GM21528 (cell line): ENCODE measurements around the gene USE1.

Experiments used
- ATAC-seq: cut with Tn5 transposase; IDR thresholded peaks from one replicate; pipeline ENCODE4 v1.9.1; 2021; ENCODE audit warnings: mild to moderate bottlenecking, moderate library complexity; ENCODE audit not compliant: unreplicated experiment, low FRiP score

The USE1 gene

GRCh38 chr19:17254636-17255035 lies 39.5 kb downstream of the USE1 start:
- ATAC-seq = no peak

GRCh38 chr19:17255150-17255621 lies 40.0 kb downstream of the USE1 start:
- no peak for ATAC-seq

- no peak for ATAC-seq
Observed at GRCh38 chr19:17256130-17256529, 41.0 kb downstream of the USE1 start.

GRCh38 chr19:17259118-17259780 lies 44.1 kb downstream of the USE1 start:
- no peak for ATAC-seq

GRCh38 chr19:17259934-17260333 lies 44.8 kb downstream of the USE1 start:
- no peak for ATAC-seq

- ATAC-seq = peak; percentile 54
Observed at GRCh38 chr19:17260842-17261325, 45.7 kb downstream of the USE1 start.

- ATAC-seq = no peak
Observed at GRCh38 chr19:17262557-17262956, 47.4 kb downstream of the USE1 start.

- no peak for ATAC-seq
Observed at GRCh38 chr19:17263712-17264640, 48.8 kb downstream of the USE1 start.

GRCh38 chr19:17264641-17264979 lies 49.5 kb downstream of the USE1 start, which contains the start of gene USHBP1:
USHBP1 (minus strand) TSS chr19:17264745; CDS start chr19:17264299, 446 bp downstream.
- ATAC-seq = no peak

- no peak for ATAC-seq
Observed at GRCh38 chr19:17266026-17266425, 50.9 kb downstream of the USE1 start.

GRCh38 chr19:17266589-17266974 lies 51.4 kb downstream of the USE1 start:
- no peak for ATAC-seq

- peak; percentile 92 for ATAC-seq
Observed at GRCh38 chr19:17266975-17267788, 52.0 kb downstream of the USE1 start, which contains the start of gene BABAM1. BABAM1 (plus strand) TSS chr19:17267443; CDS start chr19:17268807, 1,364 bp downstream.

- ATAC-seq = no peak
Observed at GRCh38 chr19:17268754-17269153, 53.6 kb downstream of the USE1 start.
